HG03378 (cell line): ENCODE data around the gene EPOP.

Experiments
- ATAC-seq: cut with Tn5 transposase; IDR thresholded peaks from one replicate; pipeline ENCODE4 v1.9.1; 2021; ENCODE audit warnings: mild to moderate bottlenecking, moderate library complexity; ENCODE audit not compliant: unreplicated experiment

EPOP gene

GRCh38 chr17:38674749-38675615 lies at the start of gene EPOP:
TSS of gene EPOP (minus strand) at chr17:38674957. CDS start at chr17:38674495, 462 bp downstream.
- no peak for ATAC-seq

- no peak for ATAC-seq
Measured at GRCh38 chr17:38721802-38722201, 47.0 kb upstream of the EPOP start.

DNA sequence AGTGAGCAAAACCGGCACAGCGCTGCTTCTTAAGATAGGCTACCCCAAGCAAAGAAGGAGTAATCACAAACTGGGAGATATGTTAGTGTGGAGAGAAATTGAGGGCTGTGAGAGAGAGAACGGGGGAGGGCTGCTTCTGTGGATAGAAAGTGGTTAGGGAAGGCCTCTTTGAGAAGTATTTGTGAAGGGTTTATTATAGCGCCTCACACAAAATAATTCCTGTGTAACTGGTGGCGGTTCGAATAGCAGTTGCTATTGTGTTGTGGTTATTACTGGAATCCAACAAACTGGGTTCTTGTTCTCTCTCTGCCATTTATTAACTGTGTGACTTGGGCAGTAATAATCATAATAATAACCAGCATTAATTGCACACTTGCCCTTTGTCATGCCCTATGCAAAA lies 46.2 kb upstream of the EPOP start:
- ATAC-seq = no peak

DNA sequence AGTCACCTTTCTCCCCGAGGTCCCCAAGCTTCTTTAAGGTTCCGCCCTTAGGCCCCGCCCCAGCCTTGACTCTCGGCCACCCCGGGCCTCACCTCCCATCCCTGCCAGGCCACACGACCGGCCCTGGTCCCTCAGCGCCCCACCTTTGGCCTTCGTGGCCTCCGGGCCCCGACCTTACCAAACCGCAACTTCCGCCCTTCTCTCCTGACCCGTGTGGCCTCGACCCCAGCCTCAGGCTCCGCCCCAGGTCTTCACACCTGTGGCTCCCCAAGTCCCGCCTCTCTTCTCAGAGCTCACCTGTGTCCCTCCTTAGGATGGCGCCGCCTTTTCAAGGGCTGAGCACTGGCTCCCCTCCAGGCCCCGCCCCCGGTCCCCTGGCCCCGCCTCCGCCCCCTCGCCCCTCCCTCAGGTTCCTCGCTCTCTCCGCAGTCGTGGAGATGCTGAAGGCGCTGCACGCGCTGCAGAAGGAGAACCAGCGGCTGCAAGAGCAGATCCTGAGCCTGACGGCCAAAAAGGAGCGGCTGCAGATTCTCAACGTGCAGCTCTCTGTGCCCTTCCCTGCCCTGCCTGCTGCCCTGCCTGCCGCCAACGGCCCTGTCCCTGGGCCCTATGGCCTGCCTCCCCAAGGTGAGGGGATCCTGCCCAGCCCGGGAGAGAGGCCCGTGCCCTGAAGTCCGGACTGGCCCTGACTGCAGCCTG lies 45.3 kb upstream of the EPOP start:
- no peak for ATAC-seq

- ATAC-seq = no peak
Measured at GRCh38 chr17:38719289-38719942, 44.7 kb upstream of the EPOP start.

DNA sequence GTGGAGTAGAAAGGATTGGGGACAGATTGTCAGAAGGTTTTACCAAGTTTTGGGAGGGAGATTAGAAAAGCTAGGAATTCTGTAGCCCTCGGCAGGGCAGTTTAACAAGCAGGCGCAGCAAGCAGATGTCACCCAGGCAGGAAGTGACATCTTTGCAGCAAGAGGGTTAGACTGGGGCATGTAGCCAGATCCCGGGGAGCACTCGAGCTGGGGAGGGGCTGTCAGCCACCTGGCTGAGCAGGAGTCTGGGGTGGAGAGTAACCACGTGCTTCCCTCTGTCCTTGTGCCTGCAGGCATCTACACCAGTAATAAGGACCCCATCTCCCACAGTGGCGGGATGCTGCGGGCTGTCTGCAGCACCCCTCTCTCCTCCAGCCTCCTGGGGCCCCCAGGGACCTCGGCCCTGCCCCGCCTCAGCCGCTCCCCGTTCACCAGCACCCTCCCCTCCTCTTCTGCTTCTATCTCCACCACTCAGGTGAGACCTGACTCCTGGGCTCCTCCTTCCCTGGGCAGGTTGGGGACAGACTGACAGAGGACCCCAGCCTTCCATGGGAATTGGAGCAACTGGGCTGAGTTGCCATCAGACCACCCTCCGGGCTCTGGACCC lies 42.5 kb upstream of the EPOP start:
- ATAC-seq = no peak

GRCh38 chr17:38716368-38717005 lies 41.7 kb upstream of the EPOP start:
- no peak for ATAC-seq

DNA sequence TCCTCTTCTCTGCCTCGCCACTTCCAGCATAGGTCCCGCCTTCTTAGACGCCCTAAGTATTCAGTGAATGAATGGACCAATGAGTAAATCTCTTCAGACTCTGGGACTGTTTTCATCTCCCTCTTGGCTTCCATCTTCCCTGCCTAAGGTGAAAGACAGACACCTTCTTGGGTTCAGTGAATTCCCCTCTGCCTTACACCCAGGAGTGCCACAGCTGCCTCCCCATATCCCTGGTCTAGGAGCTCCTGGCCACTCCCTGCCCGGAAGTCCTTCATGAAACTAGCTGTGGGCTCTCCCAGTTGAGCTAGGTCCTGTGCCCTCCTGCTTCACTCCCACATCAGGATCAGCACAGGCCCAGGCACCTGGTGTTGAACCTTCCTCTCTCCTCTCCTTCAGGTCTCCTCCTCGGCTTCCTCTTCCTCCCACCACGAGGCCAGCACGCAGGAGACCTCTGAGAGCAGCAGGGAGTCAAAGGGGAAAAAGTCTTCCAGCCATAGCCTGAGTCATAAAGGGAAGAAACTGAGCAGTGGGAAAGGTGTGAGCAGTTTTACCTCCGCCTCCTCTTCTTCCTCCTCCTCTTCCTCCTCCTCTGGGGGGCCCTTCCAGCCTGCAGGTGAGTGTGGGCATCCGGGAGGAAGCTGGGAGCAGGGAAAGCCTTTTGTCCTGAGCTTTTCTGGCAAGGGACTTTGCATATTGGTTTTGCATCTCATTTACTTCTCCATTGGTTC lies 40.6 kb upstream of the EPOP start:
- no peak for ATAC-seq

DNA sequence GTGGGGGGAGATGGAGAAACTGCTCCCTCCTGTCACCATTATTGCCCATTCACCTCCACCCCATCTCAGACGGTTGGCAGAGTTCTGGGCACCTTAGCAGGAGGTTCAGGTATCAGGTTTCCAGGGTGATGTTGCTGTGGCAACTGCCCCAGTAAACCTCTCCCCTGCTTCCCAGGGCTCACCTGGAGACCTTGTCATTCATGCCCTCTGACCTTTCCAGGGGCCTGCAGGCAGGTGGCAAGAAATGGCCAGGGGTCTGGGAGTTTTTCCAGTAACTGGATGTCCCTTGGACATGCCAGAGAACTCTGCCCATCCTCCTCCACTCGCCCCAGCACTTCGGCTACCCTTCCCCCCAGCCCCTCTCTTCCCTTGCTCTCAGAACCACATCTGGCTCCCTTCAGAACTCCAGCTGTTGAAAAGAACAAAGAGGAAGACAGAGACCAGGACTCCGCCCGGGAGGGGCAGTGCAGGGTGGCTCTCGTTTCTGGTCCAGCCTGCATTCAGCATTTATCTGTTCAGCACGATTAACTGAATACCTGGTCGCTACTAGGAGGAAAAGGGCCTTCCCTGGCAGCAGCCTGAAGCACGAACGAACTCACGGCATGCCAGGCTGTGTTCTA lies 38.8 kb upstream of the EPOP start:
- no peak for ATAC-seq

GRCh38 chr17:38712593-38712992 lies 37.8 kb upstream of the EPOP start:
- no peak for ATAC-seq

DNA sequence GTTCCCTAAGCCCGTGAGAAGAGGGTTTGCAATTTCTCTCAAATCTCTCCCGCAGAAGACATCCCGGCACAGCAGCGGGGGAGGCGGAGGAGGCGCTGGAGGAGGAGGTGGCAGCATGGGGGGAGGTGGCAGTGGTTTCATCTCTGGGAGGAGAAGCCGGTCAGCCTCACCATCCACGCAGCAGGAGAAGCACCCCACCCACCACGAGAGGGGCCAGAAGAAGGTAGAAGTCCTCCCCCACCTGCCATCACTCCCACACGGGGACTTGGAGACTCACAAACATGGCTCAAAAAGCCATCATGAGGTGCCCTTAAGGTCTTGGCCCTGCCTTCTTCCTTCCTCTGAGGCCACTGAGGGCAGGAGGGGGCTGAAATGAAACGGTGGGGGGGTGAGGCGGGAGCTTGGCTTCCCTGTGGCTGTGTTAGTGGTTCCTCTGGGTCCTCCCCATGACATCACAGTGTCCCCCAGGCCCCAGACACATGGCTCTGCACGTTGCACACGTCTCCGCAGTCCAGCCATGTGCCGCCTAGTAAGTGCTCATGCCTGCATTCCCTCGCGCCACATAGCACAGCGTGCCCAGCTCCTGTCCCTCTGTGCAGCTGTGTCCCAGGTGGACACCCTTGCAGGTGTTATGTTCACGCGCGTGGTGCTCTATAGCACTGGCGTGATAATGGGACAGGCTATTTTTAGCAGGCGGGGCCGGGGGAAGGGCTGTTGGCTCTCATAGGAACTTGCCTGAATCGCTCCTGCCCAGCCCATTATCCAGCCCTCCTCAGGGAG lies 37.2 kb upstream of the EPOP start:
- ATAC-seq = no peak

- ATAC-seq = no peak
Measured at GRCh38 chr17:38710985-38711384, 36.2 kb upstream of the EPOP start.

GRCh38 chr17:38710604-38710962 lies 35.8 kb upstream of the EPOP start:
- ATAC-seq = no peak

DNA sequence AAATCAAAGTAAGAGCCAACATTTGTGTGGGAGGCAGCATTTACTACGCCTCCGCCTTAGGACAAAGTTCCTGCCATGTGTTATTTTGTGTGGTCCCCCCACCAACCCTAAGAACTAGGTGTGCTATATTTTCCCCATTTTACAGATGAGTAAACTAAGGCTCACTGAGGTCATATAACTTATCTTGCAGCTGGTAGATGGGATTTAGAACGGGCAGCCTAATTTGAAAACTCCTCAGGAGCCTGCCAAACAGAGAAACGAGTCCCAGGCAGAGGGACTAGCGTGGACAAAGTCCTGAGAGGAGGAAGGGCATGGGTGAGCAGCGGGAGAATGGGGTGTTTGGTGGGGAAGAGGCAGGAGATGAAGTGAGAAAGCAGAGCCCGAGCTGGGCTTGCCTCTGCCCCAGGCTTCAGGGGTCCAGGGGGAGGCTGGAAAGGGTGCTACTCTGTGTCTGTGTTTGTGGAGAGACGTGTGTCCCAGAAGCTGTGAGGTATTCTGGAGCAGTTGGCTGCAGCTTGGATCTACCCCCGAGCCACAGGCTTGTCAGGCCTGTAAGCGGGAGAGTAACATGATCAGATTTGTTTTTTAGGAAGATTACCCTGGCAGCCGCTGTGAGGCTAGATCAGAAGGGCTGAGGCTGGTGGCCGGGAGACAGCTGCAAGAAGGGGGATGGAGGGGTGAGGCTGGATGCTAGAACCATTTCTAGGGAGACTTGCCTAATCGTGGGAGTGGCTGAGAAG lies 35.3 kb upstream of the EPOP start:
- no peak for ATAC-seq

DNA sequence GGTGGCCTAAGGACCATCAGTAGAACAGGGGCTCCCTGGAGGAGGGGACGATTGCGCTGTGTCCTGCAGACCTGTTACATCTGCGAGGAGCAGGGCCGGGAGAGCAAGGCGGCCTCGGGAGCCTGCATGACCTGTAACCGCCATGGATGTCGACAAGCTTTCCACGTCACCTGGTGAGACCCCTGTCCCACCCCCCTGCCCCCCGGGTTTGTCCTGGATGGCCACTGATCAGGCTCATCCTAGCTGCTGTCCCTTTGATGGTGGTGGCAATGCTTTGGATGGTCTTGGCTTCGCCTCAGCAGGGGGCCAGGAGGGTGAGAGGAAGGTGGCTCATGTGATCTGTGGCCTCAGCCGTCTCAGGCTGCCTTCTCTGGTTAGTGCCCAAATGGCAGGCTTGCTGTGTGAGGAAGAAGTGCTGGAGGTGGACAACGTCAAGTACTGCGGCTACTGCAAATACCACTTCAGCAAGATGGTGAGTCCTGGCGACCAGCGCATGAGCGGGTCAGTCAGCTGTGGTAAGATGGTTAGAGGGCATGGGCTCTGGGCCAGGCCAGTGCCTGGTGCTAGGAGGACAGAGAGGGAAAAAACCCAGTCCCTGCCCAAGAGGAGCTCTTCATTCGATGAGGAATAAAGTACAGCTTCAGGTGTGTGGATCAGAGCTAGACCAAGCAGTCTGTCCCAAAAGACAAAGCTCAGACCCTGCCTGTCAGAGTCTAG lies 34.5 kb upstream of the EPOP start:
- ATAC-seq = no peak

DNA sequence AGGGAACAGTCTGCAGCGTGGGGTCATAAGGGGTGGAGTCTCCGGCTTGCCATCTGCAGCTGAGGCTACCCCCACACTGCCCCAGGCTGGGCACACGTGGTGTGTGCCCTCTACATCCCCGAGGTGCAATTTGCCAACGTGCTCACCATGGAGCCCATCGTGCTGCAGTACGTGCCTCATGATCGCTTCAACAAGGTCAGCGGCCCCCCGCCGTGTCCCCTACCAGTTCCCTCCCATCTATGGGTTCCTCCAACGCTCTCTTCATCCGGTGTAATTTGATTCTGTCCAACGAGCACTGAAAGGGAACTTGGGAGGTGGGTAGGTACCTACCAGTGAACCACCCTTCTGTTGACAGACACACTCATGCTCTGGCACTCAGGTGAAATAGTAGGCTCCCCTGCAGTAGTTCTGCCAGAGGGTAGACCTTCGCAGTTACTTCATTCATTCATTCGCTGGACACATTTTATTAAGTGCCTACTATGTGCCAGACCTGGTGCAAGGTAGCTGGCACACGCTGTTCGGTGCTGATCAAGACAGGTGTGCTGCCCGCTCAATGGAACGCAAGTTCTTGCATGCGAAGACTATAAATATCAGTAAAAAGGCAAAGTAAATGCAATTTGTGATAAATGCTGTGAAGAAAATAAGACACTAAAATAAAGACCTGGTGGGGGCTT lies 33.1 kb upstream of the EPOP start:
- no peak for ATAC-seq

GRCh38 chr17:38706505-38707216 lies 31.9 kb upstream of the EPOP start:
- ATAC-seq = no peak
